ENCODE measurements around the gene CREBZF.
"Not testable (repeated sequence)": the region's sequence is repeated elsewhere in the genome, so short reads cannot be mapped to it uniquely, and the experiment has no call there.

CREBZF gene

GRCh38 chr11:85626496-85626895, 38.4 kb downstream of the CREBZF start:
- DNase-seq (ENCODE audit: low read depth), result no peak

GRCh38 chr11:85620256-85620655, 44.7 kb downstream of the CREBZF start:
- no peak for DNase-seq (ENCODE audit: low read depth)

GRCh38 chr11:85619499-85619898, 45.4 kb downstream of the CREBZF start:
- no peak for DNase-seq (ENCODE audit: low read depth)

- DNase-seq (ENCODE audit: low read depth), result not testable (repeated sequence)
These were observed 53.3 kb downstream of the CREBZF start for GRCh38 chr11:85611643-85612042.

Measured in T-helper 22 cell (primary cell).